HL-60 (cell line): ENCODE data around the gene CCDC92.

Experiments
- DNase-seq, 2 experiments: peaks; one replicate each; pipeline ENCODE4 v3.0.0-alpha.2; 2010 to 2020; ENCODE audit warnings: low read depth in 1 of 2, low spot score in 1 of 2
- H3K27ac ChIP-seq: fragments of 250-450 bp; sonication (Bioruptor Pico); replicated peaks from 2 replicates; pipeline ENCODE4 v1.5.1; 2020; ENCODE audit warnings: mild to moderate bottlenecking, moderate library complexity
- H3K27me3 ChIP-seq: fragments of 250-450 bp; sonication (Bioruptor Pico); 2 replicates; pipeline ENCODE4 v1.5.1; 2021; ENCODE audit warnings: mild to moderate bottlenecking, moderate library complexity; ENCODE audit not compliant: insufficient read depth, poor library complexity, severe bottlenecking
- H3K4me3 ChIP-seq: replicated peaks from 2 replicates; pipeline ENCODE4 v1.5.1; 2011; ENCODE audit warnings: mild to moderate bottlenecking, control low read depth, low read length; ENCODE audit not compliant: insufficient read depth
- CTCF ChIP-seq: IDR thresholded peaks from one replicate; pipeline ENCODE4 v1.5.1; 2011; ENCODE audit warnings: low read length, control low read depth, inconsistent platforms; ENCODE audit not compliant: insufficient read depth
- GABPA ChIP-seq: IDR thresholded peaks from 2 replicates; pipeline ENCODE4 v1.6.1; 2012; ENCODE audit warnings: low read depth
- POLR2AphosphoS5 ChIP-seq: IDR thresholded peaks from 2 replicates; pipeline ENCODE4 v1.6.1; 2012; ENCODE audit warnings: low read depth
- REST ChIP-seq: IDR thresholded peaks from 2 replicates; pipeline ENCODE4 v1.6.1; 2012; ENCODE audit warnings: low read depth; ENCODE audit not compliant: insufficient replicate concordance
- SPI1 ChIP-seq: IDR thresholded peaks from 2 replicates; pipeline ENCODE4 v1.6.1; 2012; ENCODE audit warnings: low read depth, mild to moderate bottlenecking, borderline replicate concordance

The CCDC92 gene

GRCh38 chr12:123984903-123985302 is 12.3 kb upstream of the CCDC92 start:
- Histone ChIP-seq H3K27me3 (no peaks in the 10 kb centered on the region), H3K27ac (no peak overlapping the region), H3K4me3 (no peak overlapping the region)
- DNase-seq: no peak
- TF ChIP-seq CTCF: no peak

GRCh38 chr12:123983822-123984485 is 11.3 kb upstream of the CCDC92 start:
- peak; percentile 18 to 55 for DNase-seq
- no peaks in the 10 kb centered on the region for H3K27me3 ChIP-seq
- TF ChIP-seq CTCF (peak; percentile 28), REST (no peak)
- H3K4me3 ChIP-seq: no peak overlapping the region
- no peak overlapping the region for H3K27ac ChIP-seq

GRCh38 chr12:123982269-123982668 is 9.6 kb upstream of the CCDC92 start:
- DNase-seq: no peak
- Histone ChIP-seq H3K27me3 (no peaks in the 10 kb centered on the region), H3K4me3 (no peak overlapping the region), H3K27ac (no peak overlapping the region)
- TF ChIP-seq POLR2AphosphoS5 (no peak), CTCF (no peak), REST (no peak)

GRCh38 chr12:123979566-123979965 is 6.9 kb upstream of the CCDC92 start:
- no peak overlapping the region for H3K4me3 ChIP-seq
- no peak for TF ChIP-seq GABPA
- TF ChIP-seq REST: no peak
- no peak for TF ChIP-seq SPI1
- no peak for TF ChIP-seq POLR2AphosphoS5
- no peak for TF ChIP-seq CTCF
- H3K27ac ChIP-seq: no peak overlapping the region
- no peaks in the 10 kb centered on the region for H3K27me3 ChIP-seq
- DNase-seq: no peak
